MM.1S (cell line): Measurements from ENCODE around the gene HOOK2.

ENCODE experiments used
- CTCF ChIP-seq: fragments of 300-600 bp; sonication (generic); IDR thresholded peaks from 2 replicates; pipeline ENCODE4 v1.5.1; 2016; ENCODE audit warnings: antibody characterized with exemption, low read length, mixed read lengths
- EZH2phosphoT487 ChIP-seq: fragments of 300-600 bp; sonication (generic); IDR thresholded peaks from 2 replicates; pipeline ENCODE4 v1.6.1; 2018; ENCODE audit warnings: antibody characterized with exemption, low read length

- no peak for TF ChIP-seq CTCF
- TF ChIP-seq EZH2phosphoT487 = no peak
These were observed 55.1 kb downstream of the HOOK2 start for GRCh38 chr19:12720296-12720695.
